Esophagus muscularis mucosa (tissue), 4 donors: ENCODE results near the gene MARCHF7.

Experiments
- CTCF ChIP-seq, 3 experiments: fragments of 200-600 bp in 2 of 3; fragments of 450-650 bp in 1 of 3; sonication (generic) in 2 of 3; IDR thresholded peaks; one replicate each; pipeline ENCODE4 v1.5.1; 2017 to 2019; ENCODE audit warnings: antibody characterized with exemption in 3 of 3, mild to moderate bottlenecking in 2 of 3, moderate library complexity in 1 of 3
- EP300 ChIP-seq: sonication (generic); formaldehyde crosslinking; IDR thresholded peaks from one replicate; pipeline ENCODE4 v1.6.1; 2017; ENCODE audit warnings: antibody characterized with exemption
- POLR2A ChIP-seq: fragments of 450-650 bp; IDR thresholded peaks from one replicate; pipeline ENCODE4 v1.6.1; 2017; ENCODE audit warnings: antibody characterized with exemption, moderate library complexity, mild to moderate bottlenecking, low read depth
- POLR2AphosphoS5 ChIP-seq, 2 donors: sonication (generic); formaldehyde crosslinking; IDR thresholded peaks; one replicate each; pipeline ENCODE4 v1.6.1; 2017; ENCODE audit warnings: antibody characterized with exemption in 2 of 2

DNA sequence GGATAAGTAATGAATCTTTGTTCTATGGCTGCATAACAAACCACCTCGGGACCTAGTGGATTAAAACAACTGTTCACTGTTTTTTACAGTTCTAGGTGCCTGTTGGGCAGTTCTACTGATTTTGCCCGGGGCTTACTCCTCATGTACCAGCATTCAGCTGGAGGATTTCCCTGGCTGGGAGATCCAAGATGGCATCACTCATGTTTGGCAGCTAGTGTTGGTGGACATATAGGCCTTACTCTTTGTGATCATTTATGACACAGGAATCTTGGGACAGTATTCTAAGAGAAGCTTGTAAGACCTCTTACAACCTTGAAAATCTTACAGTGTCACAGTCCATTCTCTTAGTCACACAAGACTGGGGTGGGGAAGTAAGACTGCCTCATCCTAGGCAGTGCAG, 4.6 kb downstream of the MARCHF7 start:
- TF ChIP-seq CTCF (IDR thresholded peaks at IDR 0.05) (no peak), POLR2A (no peak), POLR2AphosphoS5 (IDR thresholded peaks at IDR 0.05) (no peak), EP300 (no peak)
